ENCODE measurements around the gene PRDM16.

DNA sequence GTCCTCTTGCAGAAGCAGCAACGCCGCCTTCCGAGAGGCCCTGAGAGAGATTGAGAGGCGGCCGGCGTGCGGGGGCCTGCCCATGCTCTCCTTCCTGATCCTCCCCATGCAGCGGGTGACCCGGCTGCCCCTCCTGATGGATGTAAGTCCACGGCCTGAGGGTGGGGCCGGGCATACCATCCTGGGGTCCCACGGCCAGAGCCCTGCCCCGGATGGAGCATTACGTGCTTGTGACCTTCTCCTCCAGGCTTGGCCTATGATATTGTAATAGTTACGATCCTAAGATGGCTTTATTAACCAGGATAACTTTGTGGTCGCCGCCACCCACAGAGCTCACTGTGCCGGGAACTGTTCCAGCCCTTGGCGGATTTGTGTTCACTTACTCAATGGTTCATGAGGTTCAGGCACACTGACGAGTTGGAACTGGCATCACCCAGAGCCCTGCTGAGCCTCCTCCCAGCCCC is 404.4 kb downstream of the PRDM16 start:
- TF ChIP-seq POLR2A (IDR thresholded peaks at IDR 0.05; ENCODE audit: low read length) (no peak), GATA1 (IDR thresholded peaks at IDR 0.05; ENCODE audit: low read depth, low read length) (no peak)

Data from erythroblast (primary cell).